Hepatocyte (in vitro differentiated cells): ENCODE results near the gene LINC01488. TPM values are rescaled to one million over a fixed set of nuclear protein-coding genes. Genes with fewer than 3 reads are reported as not detected.

Source experiments
- DNase-seq: peaks from one replicate; pipeline ENCODE4 v3.0.0-alpha.2; 2016; ENCODE audit warnings: low spot score
- H2AFZ ChIP-seq: fragments of 200-600 bp; sonication (generic); 2 replicates; pipeline ENCODE4 v1.6.0; 2016; ENCODE audit warnings: antibody characterized with exemption, mild to moderate bottlenecking
- H3K27ac ChIP-seq: fragments of 200-600 bp; sonication (generic); 2 replicates; pipeline ENCODE4 v1.5.1; 2016; ENCODE audit warnings: mild to moderate bottlenecking
- H3K27me3 ChIP-seq: fragments of 200-600 bp; sonication (generic); 2 replicates; pipeline ENCODE4 v1.6.1; 2016
- H3K36me3 ChIP-seq: fragments of 200-600 bp; sonication (generic); replicated peaks from 2 replicates; pipeline ENCODE4 v1.5.1; 2016; ENCODE audit warnings: low read depth; ENCODE audit not compliant: insufficient read depth
- H3K4me1 ChIP-seq: fragments of 200-600 bp; sonication (generic); 2 replicates; pipeline ENCODE4 v1.5.1; 2016; ENCODE audit warnings: mild to moderate bottlenecking, moderate library complexity; ENCODE audit not compliant: insufficient read depth
- H3K4me2 ChIP-seq: fragments of 200-600 bp; sonication (generic); 2 replicates; pipeline ENCODE4 v1.6.0; 2016
- H3K4me3 ChIP-seq: fragments of 200-600 bp; sonication (generic); 2 replicates; pipeline ENCODE4 v1.5.1; 2016; ENCODE audit warnings: mild to moderate bottlenecking
- H3K79me2 ChIP-seq: fragments of 200-600 bp; sonication (generic); 2 replicates; pipeline ENCODE4 v1.6.0; 2017; ENCODE audit warnings: mild to moderate bottlenecking
- H3K9me2 ChIP-seq: fragments of 200-600 bp; sonication (generic); replicated peaks from 2 replicates; pipeline ENCODE4 v1.6.0; 2017; ENCODE audit warnings: mild to moderate bottlenecking; ENCODE audit not compliant: insufficient read depth
- H3K9me3 ChIP-seq: fragments of 200-600 bp; sonication (generic); 2 replicates; pipeline ENCODE4 v1.5.1; 2016; ENCODE audit warnings: low read depth, mild to moderate bottlenecking
- H4K20me1 ChIP-seq: fragments of 200-600 bp; sonication (generic); 2 replicates; pipeline ENCODE4 v1.6.0; 2016; ENCODE audit warnings: mild to moderate bottlenecking; ENCODE audit not compliant: insufficient read depth, poor library complexity, severe bottlenecking
- CTCF ChIP-seq: fragments of 200-600 bp; sonication (generic); IDR thresholded peaks from 2 replicates; pipeline ENCODE4 v1.5.1; 2016; ENCODE audit warnings: antibody characterized with exemption, mild to moderate bottlenecking; ENCODE audit not compliant: poor library complexity
- EZH2 ChIP-seq: fragments of 200-600 bp; sonication (generic); IDR thresholded peaks from 2 replicates; pipeline ENCODE4 v1.6.1; 2016; ENCODE audit warnings: antibody characterized with exemption, mild to moderate bottlenecking, borderline replicate concordance
- EZH2phosphoT487 ChIP-seq: fragments of 200-600 bp; sonication (generic); IDR thresholded peaks from one replicate; pipeline ENCODE4 v1.6.1; 2018; ENCODE audit warnings: antibody characterized with exemption, mild to moderate bottlenecking, low read depth, moderate library complexity; ENCODE audit not compliant: unreplicated experiment, severe bottlenecking
- WGBS: methylation state at CpG from one replicate; pipeline ENCODE4 v1.1.6; 2016; ENCODE audit warnings: low lambda C conversion rate; ENCODE audit errors: missing lambda C conversion rate; 5-methylcytosine and 5-hydroxymethylcytosine counted together
- polyA plus RNA-seq: library from polyadenylated mRNA; unstranded; fragments of >200 nt; fragmentation: Nextera tagmentation; extraction: Ambion mirVana; gene quantifications from 2 replicates; pipeline ENCODE4 v1.2.1, GENCODE V29; 2016
- total RNA-seq: library from RNA; depleted of rRNA; stranded (reverse); fragments of >200 nt; gene quantifications from 2 replicates; pipeline ENCODE4 v1.2.3, GENCODE V29; 2014

Gene LINC01488
- total and polyA plus RNA-seq, 2 experiments from 2014 or later: 0.27 to 0.59 TPM

GRCh38 chr11:69439127-69439526, 42.3 kb upstream of the LINC01488 start:
- H3K9me3 ChIP-seq: no peaks in the 10 kb centered on the region
- no peaks in the 10 kb centered on the region for H4K20me1 ChIP-seq
- no peaks in the 10 kb centered on the region for H3K36me3 ChIP-seq
- H3K9me2 ChIP-seq: no peaks in the 10 kb centered on the region
- H3K27me3 ChIP-seq: no peaks in the 10 kb centered on the region
- no peak overlapping the region for H2AFZ ChIP-seq
- no peak overlapping the region for H3K27ac ChIP-seq
- H3K4me3 ChIP-seq: no peak overlapping the region
- DNase-seq: no peak
- TF ChIP-seq EZH2phosphoT487 (no peak), CTCF (no peak), EZH2 (no peak)
- WGBS: 78% methylated on average over 2 of the region's 2 CpGs
- no peaks in the 10 kb centered on the region for H3K79me2 ChIP-seq
- H3K4me2 ChIP-seq: no peak overlapping the region
- peaks cover 38% of the 10 kb centered on the region for H3K4me1 ChIP-seq

- Histone ChIP-seq H3K4me2 (no peak overlapping the region), H3K4me3 (no peak overlapping the region), H3K36me3 (no peaks in the 10 kb centered on the region), H3K4me1 (peaks cover 44% of the 10 kb centered on the region), H3K27ac (no peak overlapping the region), H2AFZ (no peak overlapping the region), H3K79me2 (no peaks in the 10 kb centered on the region), H3K27me3 (no peaks in the 10 kb centered on the region), H3K9me3 (no peaks in the 10 kb centered on the region), H3K9me2 (no peaks in the 10 kb centered on the region), H4K20me1 (no peaks in the 10 kb centered on the region)
- 96% methylated on average over 13 of the region's 13 CpGs for WGBS
- TF ChIP-seq CTCF: no peak
- no peak for TF ChIP-seq EZH2phosphoT487
- no peak for DNase-seq
Observed at GRCh38 chr11:69439651-69440464, 41.6 kb upstream of the LINC01488 start.

- Histone ChIP-seq H3K36me3 (no peaks in the 10 kb centered on the region), H4K20me1 (no peaks in the 10 kb centered on the region), H3K4me2 (no peak overlapping the region), H3K27me3 (no peaks in the 10 kb centered on the region), H3K9me3 (no peaks in the 10 kb centered on the region), H3K4me3 (no peak overlapping the region), H3K9me2 (no peaks in the 10 kb centered on the region), H3K4me1 (peaks cover 45% of the 10 kb centered on the region), H2AFZ (no peak overlapping the region), H3K79me2 (no peaks in the 10 kb centered on the region), H3K27ac (no peak overlapping the region)
- 94% methylated on average over 6 of the region's 6 CpGs for WGBS
- no peak for DNase-seq
- TF ChIP-seq EZH2: no peak
- no peak for TF ChIP-seq CTCF
- TF ChIP-seq EZH2phosphoT487: no peak
Observed at GRCh38 chr11:69440876-69441275, 40.6 kb upstream of the LINC01488 start.
